ENCODE data around the gene CHCHD3. TPM values are rescaled to one million over a fixed set of nuclear protein-coding genes. Genes with fewer than 3 reads are reported as not detected.

CHCHD3 gene
- polyA plus RNA-seq (2012; ENCODE audit: insufficient read length, low read depth), result 90.7 TPM

- TF ChIP-seq TAF1 (IDR thresholded peaks at IDR 0.05; ENCODE audit: borderline replicate concordance, insufficient read depth, low read length) (no peak), POLR2AphosphoS5 (IDR thresholded peaks at IDR 0.05; ENCODE audit: low read depth, low read length) (peak; percentile 85), FOXP2 (optimal IDR thresholded peaks at IDR 0.05; ENCODE audit: borderline replicate concordance, extremely low read depth, extremely low read length, insufficient read depth) (peak; percentile 77), SIN3A (IDR thresholded peaks at IDR 0.05; ENCODE audit: borderline replicate concordance, insufficient read depth, low read length) (no peak), REST (IDR thresholded peaks at IDR 0.05; ENCODE audit: insufficient read depth in 1 of 2, low read depth in 2 of 2, low read length in 2 of 2) (no peak)
These were observed at the start of gene CHCHD3 for GRCh38 chr7:133081599-133082389. Gene CHCHD3 (minus strand): TSS chr7:133082090. CDS start chr7:133081937, 153 bp downstream.

GRCh38 chr7:133130166-133130565, 48.3 kb upstream of the CHCHD3 start:
- no peak for TF ChIP-seq FOXP2 (optimal IDR thresholded peaks at IDR 0.05; ENCODE audit: borderline replicate concordance, extremely low read depth, extremely low read length, insufficient read depth)
- TF ChIP-seq POLR2AphosphoS5 (IDR thresholded peaks at IDR 0.05; ENCODE audit: low read depth, low read length), result no peak
- TF ChIP-seq REST (IDR thresholded peaks at IDR 0.05; ENCODE audit: insufficient read depth in 1 of 2, low read depth in 2 of 2, low read length in 2 of 2), result no peak
- TF ChIP-seq TAF1 (IDR thresholded peaks at IDR 0.05; ENCODE audit: borderline replicate concordance, insufficient read depth, low read length), result no peak
- no peak for TF ChIP-seq SIN3A (IDR thresholded peaks at IDR 0.05; ENCODE audit: borderline replicate concordance, insufficient read depth, low read length)

GRCh38 chr7:133126422-133126821, 44.5 kb upstream of the CHCHD3 start:
- TF ChIP-seq REST (IDR thresholded peaks at IDR 0.05; ENCODE audit: insufficient read depth in 1 of 2, low read depth in 2 of 2, low read length in 2 of 2), result no peak
- no peak for TF ChIP-seq POLR2AphosphoS5 (IDR thresholded peaks at IDR 0.05; ENCODE audit: low read depth, low read length)
- TF ChIP-seq SIN3A (IDR thresholded peaks at IDR 0.05; ENCODE audit: borderline replicate concordance, insufficient read depth, low read length), result no peak
- TF ChIP-seq TAF1 (IDR thresholded peaks at IDR 0.05; ENCODE audit: borderline replicate concordance, insufficient read depth, low read length), result no peak
- TF ChIP-seq FOXP2 (optimal IDR thresholded peaks at IDR 0.05; ENCODE audit: borderline replicate concordance, extremely low read depth, extremely low read length, insufficient read depth), result no peak

- TF ChIP-seq SIN3A (IDR thresholded peaks at IDR 0.05; ENCODE audit: borderline replicate concordance, insufficient read depth, low read length), result no peak
- TF ChIP-seq FOXP2 (optimal IDR thresholded peaks at IDR 0.05; ENCODE audit: borderline replicate concordance, extremely low read depth, extremely low read length, insufficient read depth), result no peak
- no peak for TF ChIP-seq TAF1 (IDR thresholded peaks at IDR 0.05; ENCODE audit: borderline replicate concordance, insufficient read depth, low read length)
- no peak for TF ChIP-seq POLR2AphosphoS5 (IDR thresholded peaks at IDR 0.05; ENCODE audit: low read depth, low read length)
- no peak for TF ChIP-seq REST (IDR thresholded peaks at IDR 0.05; ENCODE audit: insufficient read depth in 1 of 2, low read depth in 2 of 2, low read length in 2 of 2)
These were observed 43.1 kb upstream of the CHCHD3 start for GRCh38 chr7:133124974-133125373.
